ENCODE measurements around the gene TAF8.
A peak's percentile ranks its signal among the peaks of the same experiment; 100 is the strongest.

The TAF8 gene

DNA sequence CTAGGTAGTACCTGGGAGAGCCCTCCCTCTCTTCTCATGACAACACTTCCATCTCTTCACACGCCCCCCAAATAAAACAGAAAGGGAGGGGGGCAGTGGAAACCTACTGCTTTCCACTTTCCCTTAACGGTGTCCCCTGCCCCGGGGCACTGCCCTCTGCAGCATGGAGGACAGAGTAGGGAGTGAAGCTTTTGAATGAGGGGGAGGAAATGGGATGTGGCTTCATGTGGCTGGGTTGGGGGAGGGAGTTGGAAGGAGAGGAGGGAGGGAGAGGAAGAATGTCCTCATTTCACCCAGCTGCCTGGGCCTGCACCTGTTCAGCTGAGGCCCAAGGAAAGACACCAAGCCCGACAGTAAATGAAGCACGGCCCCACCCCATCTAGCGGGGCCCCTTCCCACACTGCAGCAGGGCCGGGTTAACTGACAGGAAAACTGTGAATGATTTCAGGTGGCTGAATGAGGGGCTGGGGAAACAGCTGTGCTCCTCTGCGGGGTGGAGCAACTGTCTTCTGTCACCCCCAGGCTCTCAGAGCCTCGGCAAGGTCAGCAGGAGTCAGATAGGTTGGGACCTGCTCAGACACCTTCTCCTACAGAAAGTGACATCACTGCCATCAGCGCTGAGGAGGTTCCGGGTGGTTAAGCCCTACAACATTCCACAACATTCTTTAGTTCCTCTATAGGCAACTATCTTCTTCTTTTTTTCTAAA is 40.0 kb upstream of the TAF8 start:
- Histone ChIP-seq H3K4me3 (ENCODE audit: low read length) (peak overlapping the region; percentile 32), H4K20me1 (ENCODE audit: insufficient read depth, low read length) (no peaks in the 10 kb centered on the region), H3K9ac (ENCODE audit: low read length) (no peak overlapping the region; the same call in 1 of the 2 replicates), H3K9me3 (replicated peaks; ENCODE audit: insufficient read depth, low read length) (no peaks in the 10 kb centered on the region), H3K27me3 (replicated peaks; ENCODE audit: insufficient read depth, low read length) (no peaks in the 10 kb centered on the region), H3K4me2 (ENCODE audit: low read depth, low read length) (peak overlapping the region; percentile 69), H3K79me2 (ENCODE audit: low read length) (no peaks in the 10 kb centered on the region), H3K9me2 (replicated peaks; ENCODE audit: insufficient read depth, low read length) (no peaks in the 10 kb centered on the region), H3K27ac (ENCODE audit: low read length) (peak overlapping the region; percentile 22; the same call in 1 of the 2 replicates), H3F3A (ENCODE audit: insufficient read depth, low read length) (no peaks in the 10 kb centered on the region; the same call in 1 of the 2 replicates), H3K36me3 (replicated peaks; ENCODE audit: insufficient read depth, low read length) (no peaks in the 10 kb centered on the region), H2AFZ (ENCODE audit: low read length) (peak overlapping the region; percentile 86), H3K4me1 (ENCODE audit: low read length) (peaks cover 12% of the 10 kb centered on the region)
- peak; percentile 10 for DNase-seq
- TF ChIP-seq, protein P1, sequence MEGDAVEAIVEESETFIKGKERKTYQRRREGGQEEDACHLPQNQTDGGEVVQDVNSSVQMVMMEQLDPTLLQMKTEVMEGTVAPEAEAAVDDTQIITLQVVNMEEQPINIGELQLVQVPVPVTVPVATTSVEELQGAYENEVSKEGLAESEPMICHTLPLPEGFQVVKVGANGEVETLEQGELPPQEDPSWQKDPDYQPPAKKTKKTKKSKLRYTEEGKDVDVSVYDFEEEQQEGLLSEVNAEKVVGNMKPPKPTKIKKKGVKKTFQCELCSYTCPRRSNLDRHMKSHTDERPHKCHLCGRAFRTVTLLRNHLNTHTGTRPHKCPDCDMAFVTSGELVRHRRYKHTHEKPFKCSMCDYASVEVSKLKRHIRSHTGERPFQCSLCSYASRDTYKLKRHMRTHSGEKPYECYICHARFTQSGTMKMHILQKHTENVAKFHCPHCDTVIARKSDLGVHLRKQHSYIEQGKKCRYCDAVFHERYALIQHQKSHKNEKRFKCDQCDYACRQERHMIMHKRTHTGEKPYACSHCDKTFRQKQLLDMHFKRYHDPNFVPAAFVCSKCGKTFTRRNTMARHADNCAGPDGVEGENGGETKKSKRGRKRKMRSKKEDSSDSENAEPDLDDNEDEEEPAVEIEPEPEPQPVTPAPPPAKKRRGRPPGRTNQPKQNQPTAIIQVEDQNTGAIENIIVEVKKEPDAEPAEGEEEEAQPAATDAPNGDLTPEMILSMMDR (IDR thresholded peaks at IDR 0.05; ENCODE audit: low read length), result no peak
- TF ChIP-seq EZH2phosphoT487 (IDR thresholded peaks at IDR 0.05; ENCODE audit: low read length) (no peak), EZH2 (optimal IDR thresholded peaks at IDR 0.05; ENCODE audit: low read depth, low read length) (no peak)

DNA sequence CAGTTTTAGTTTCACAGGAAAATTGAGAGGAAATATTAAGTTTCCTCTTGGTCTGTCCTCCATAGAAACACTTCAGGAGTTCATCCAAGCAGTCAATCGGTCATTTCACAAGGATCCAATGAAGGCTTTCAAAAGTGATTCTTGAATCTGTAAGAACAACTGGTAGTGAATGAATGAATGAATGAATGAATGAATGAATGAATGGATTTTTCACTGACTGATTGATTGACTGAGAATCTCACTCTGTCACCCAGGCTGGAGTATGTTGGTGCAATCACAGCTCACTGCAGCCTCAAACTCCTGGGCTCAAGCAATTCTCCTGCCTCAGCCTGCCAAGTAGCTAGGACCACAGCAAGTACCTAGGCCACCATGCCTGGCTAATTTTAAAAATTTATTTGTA is 39.4 kb upstream of the TAF8 start:
- Histone ChIP-seq H3K79me2 (ENCODE audit: low read length) (no peaks in the 10 kb centered on the region), H3K9me3 (replicated peaks; ENCODE audit: insufficient read depth, low read length) (no peaks in the 10 kb centered on the region), H3K9me2 (replicated peaks; ENCODE audit: insufficient read depth, low read length) (no peaks in the 10 kb centered on the region), H3K4me1 (ENCODE audit: low read length) (peaks cover 12% of the 10 kb centered on the region), H4K20me1 (ENCODE audit: insufficient read depth, low read length) (no peaks in the 10 kb centered on the region), H3K4me3 (ENCODE audit: low read length) (0 out of 2 replicates have a peak overlapping the region, but pooled peaks have one; percentile 32), H3K9ac (ENCODE audit: low read length) (no peak overlapping the region), H3K4me2 (ENCODE audit: low read depth, low read length) (peak overlapping the region; percentile 69), H2AFZ (ENCODE audit: low read length) (peak overlapping the region; percentile 86), H3K36me3 (replicated peaks; ENCODE audit: insufficient read depth, low read length) (no peaks in the 10 kb centered on the region), H3K27me3 (replicated peaks; ENCODE audit: insufficient read depth, low read length) (no peaks in the 10 kb centered on the region), H3F3A (ENCODE audit: insufficient read depth, low read length) (no peaks in the 10 kb centered on the region; the same call in 1 of the 2 replicates), H3K27ac (ENCODE audit: low read length) (no peak overlapping the region)
- TF ChIP-seq EZH2phosphoT487 (IDR thresholded peaks at IDR 0.05; ENCODE audit: low read length) (no peak), EZH2 (optimal IDR thresholded peaks at IDR 0.05; ENCODE audit: low read depth, low read length) (no peak)
- TF ChIP-seq, protein P1 (IDR thresholded peaks at IDR 0.05; ENCODE audit: low read length), result no peak
- no peak for DNase-seq

DNA sequence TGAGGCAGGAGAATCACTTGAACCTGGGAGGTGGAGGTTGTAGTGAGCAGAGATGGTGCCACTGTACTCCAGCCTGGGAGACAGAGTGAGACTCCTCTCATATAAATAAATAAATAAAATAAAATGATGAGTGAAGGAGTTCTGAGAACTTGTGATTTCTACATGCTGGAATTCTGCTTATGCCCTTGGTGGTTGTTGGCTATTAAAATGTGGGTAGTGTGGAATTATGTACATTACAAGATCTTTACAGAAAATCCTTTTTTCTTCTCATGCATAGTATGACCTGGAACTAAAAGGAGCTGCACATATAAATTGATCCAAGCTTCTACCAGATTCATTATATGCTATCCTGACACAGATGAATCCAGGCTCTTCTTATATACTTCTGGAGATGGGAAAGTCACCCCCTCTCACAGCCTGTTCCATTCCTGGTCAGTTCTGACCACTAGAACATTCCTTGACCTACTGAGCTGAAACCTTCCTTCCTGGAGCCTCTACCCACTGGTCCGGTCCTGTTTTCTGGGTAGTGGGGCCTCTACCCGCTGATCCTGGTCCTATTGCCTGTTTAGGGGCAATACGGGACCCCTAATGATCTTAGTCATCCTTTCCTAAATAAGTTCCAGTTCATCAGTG is 37.7 kb upstream of the TAF8 start:
- TF ChIP-seq EZH2 (optimal IDR thresholded peaks at IDR 0.05; ENCODE audit: low read depth, low read length) (no peak), EZH2phosphoT487 (IDR thresholded peaks at IDR 0.05; ENCODE audit: low read length) (no peak)
- TF ChIP-seq, protein P1 (IDR thresholded peaks at IDR 0.05; ENCODE audit: low read length), result no peak
- H3K9me2 ChIP-seq (replicated peaks; ENCODE audit: insufficient read depth, low read length), result no peaks in the 10 kb centered on the region
- no peak overlapping the region for H2AFZ ChIP-seq (ENCODE audit: low read length)
- H4K20me1 ChIP-seq (ENCODE audit: insufficient read depth, low read length), result no peaks in the 10 kb centered on the region
- no peaks in the 10 kb centered on the region for H3K36me3 ChIP-seq (replicated peaks; ENCODE audit: insufficient read depth, low read length)
- H3K4me2 ChIP-seq (ENCODE audit: low read depth, low read length), result no peak overlapping the region
- no peak for DNase-seq
- H3K4me3 ChIP-seq (ENCODE audit: low read length), result no peak overlapping the region
- H3K9me3 ChIP-seq (replicated peaks; ENCODE audit: insufficient read depth, low read length), result no peaks in the 10 kb centered on the region
- no peaks in the 10 kb centered on the region for H3K27me3 ChIP-seq (replicated peaks; ENCODE audit: insufficient read depth, low read length)
- H3K79me2 ChIP-seq (ENCODE audit: low read length), result no peaks in the 10 kb centered on the region
- no peak overlapping the region for H3K9ac ChIP-seq (ENCODE audit: low read length)
- H3K27ac ChIP-seq (ENCODE audit: low read length), result no peak overlapping the region
- H3K4me1 ChIP-seq (ENCODE audit: low read length), result peaks cover 12% of the 10 kb centered on the region
- no peaks in the 10 kb centered on the region; the same call in 1 of the 2 replicates for H3F3A ChIP-seq (ENCODE audit: insufficient read depth, low read length)

All from MM.1S (cell line).